Superior temporal gyrus (tissue), 1 donor: ENCODE results near the gene NTSR1.

ENCODE experiments used
- DNase-seq: peaks from one replicate; pipeline ENCODE4 v3.0.0-alpha.2; 2016; ENCODE audit errors: extremely low spot score

The NTSR1 gene

GRCh38 chr20:62755817-62756724, 47.4 kb downstream of the NTSR1 start:
- DNase-seq: no peak

GRCh38 chr20:62758226-62758912, 49.7 kb downstream of the NTSR1 start:
- DNase-seq: no peak

GRCh38 chr20:62759981-62760431, 51.4 kb downstream of the NTSR1 start:
- no peak for DNase-seq

GRCh38 chr20:62760471-62760855, 51.8 kb downstream of the NTSR1 start:
- no peak for DNase-seq

- no peak for DNase-seq
These were observed 52.5 kb downstream of the NTSR1 start for GRCh38 chr20:62760856-62761758.

GRCh38 chr20:62761759-62762131, 53.1 kb downstream of the NTSR1 start:
- no peak for DNase-seq

GRCh38 chr20:62762376-62762775, 53.7 kb downstream of the NTSR1 start:
- DNase-seq: no peak

GRCh38 chr20:62762801-62763368, 54.2 kb downstream of the NTSR1 start:
- no peak for DNase-seq

- no peak for DNase-seq
These were observed 54.8 kb downstream of the NTSR1 start for GRCh38 chr20:62763404-62763803.

- DNase-seq: no peak
These were observed 55.7 kb downstream of the NTSR1 start for GRCh38 chr20:62764156-62764935.

GRCh38 chr20:62765021-62765420, 56.4 kb downstream of the NTSR1 start:
- DNase-seq: no peak

- no peak for DNase-seq
These were observed 56.9 kb downstream of the NTSR1 start for GRCh38 chr20:62765432-62766070.

GRCh38 chr20:62766071-62766450, 57.4 kb downstream of the NTSR1 start:
- no peak for DNase-seq

GRCh38 chr20:62766716-62767115, 58.1 kb downstream of the NTSR1 start:
- DNase-seq: no peak

- no peak for DNase-seq
These were observed 59.6 kb downstream of the NTSR1 start for GRCh38 chr20:62768234-62768546.

GRCh38 chr20:62768551-62769287, 60.1 kb downstream of the NTSR1 start:
- DNase-seq: no peak

- no peak for DNase-seq
These were observed 60.9 kb downstream of the NTSR1 start for GRCh38 chr20:62769346-62770071.

- DNase-seq: no peak
These were observed 61.7 kb downstream of the NTSR1 start for GRCh38 chr20:62770111-62770910.
